HEK293 (cell line): ENCODE results near the gene MLF2.

Experiments
- CTCF ChIA-PET: fragments of 350-600 bp; formaldehyde crosslinking; extraction: SDS; loops from one replicate; lab custom pipeline; 2021; ENCODE audit warnings: antibody characterized with exemption; lab: Yijun Ruan, JAX
- POLR2A ChIA-PET: fragments of 300-600 bp; formaldehyde crosslinking; extraction: SDS; loops from one replicate; lab custom pipeline; 2020; ENCODE audit warnings: antibody characterized with exemption, inconsistent platforms; lab: Yijun Ruan, JAX
- H3K27ac ChIP-seq: fragments of 200-500 bp; sonication (Bioruptor generic); 2 replicates; pipeline ENCODE4 v1.5.1; 2014; ENCODE audit warnings: low read depth, low read length, control low read depth, inconsistent platforms; ENCODE audit errors: extremely low read depth
- H3K36me3 ChIP-seq, 2 experiments: fragments of 200-500 bp in 1 of 2; sonication (Bioruptor generic) in 1 of 2; 1 replicate in 1 of 2; 2 replicates in 1 of 2; pipeline ENCODE4 v1.5.1; 2014 to 2017; ENCODE audit warnings: inconsistent platforms in 2 of 2, low read length in 2 of 2; ENCODE audit not compliant: control insufficient read depth in 2 of 2, insufficient read depth in 1 of 2
- H3K4me1 ChIP-seq: fragments of 200-500 bp; sonication (Bioruptor generic); 2 replicates; pipeline ENCODE4 v1.5.1; 2014; ENCODE audit warnings: mild to moderate bottlenecking, low read length, inconsistent platforms; ENCODE audit not compliant: control insufficient read depth, insufficient read depth
- H3K4me3 ChIP-seq: 2 replicates; pipeline ENCODE4 v1.5.1; 2011; ENCODE audit warnings: low read depth, mild to moderate bottlenecking, control low read depth, low read length, moderate library complexity
- H3K9me3 ChIP-seq: fragments of 200-500 bp; sonication (Bioruptor generic); 2 replicates; pipeline ENCODE4 v1.5.1; 2014; ENCODE audit warnings: low read depth, low read length, inconsistent platforms; ENCODE audit not compliant: control insufficient read depth, insufficient read depth
- KLF10 ChIP-seq: fragments of 450-650 bp; IDR thresholded peaks from 2 replicates; pipeline ENCODE4 v1.5.1; 2018; ENCODE audit warnings: missing biosample characterization, mild to moderate bottlenecking, missing genetic modification characterization
- SCRT1 ChIP-seq: fragments of 450-650 bp; formaldehyde crosslinking; IDR thresholded peaks from 2 replicates; pipeline ENCODE4 v1.5.1; 2016; ENCODE audit warnings: missing biosample characterization, missing genetic modification characterization, borderline replicate concordance
- SCRT2 ChIP-seq: fragments of 450-650 bp; formaldehyde crosslinking; IDR thresholded peaks from 2 replicates; pipeline ENCODE4 v1.5.1; 2016; ENCODE audit warnings: missing biosample characterization, missing genetic modification characterization
- TSHZ1 ChIP-seq: fragments of 450-650 bp; formaldehyde crosslinking; IDR thresholded peaks from 2 replicates; pipeline ENCODE4 v1.5.1; 2016; ENCODE audit warnings: missing biosample characterization, missing genetic modification characterization, borderline replicate concordance
- ZBTB1 ChIP-seq: fragments of 450-650 bp; formaldehyde crosslinking; IDR thresholded peaks from 2 replicates; pipeline ENCODE4 v1.5.1; 2016; ENCODE audit warnings: missing biosample characterization, missing genetic modification characterization
- ZBTB10 ChIP-seq: fragments of 450-650 bp; formaldehyde crosslinking; IDR thresholded peaks from 2 replicates; pipeline ENCODE4 v1.5.1; 2016; ENCODE audit warnings: missing biosample characterization, missing genetic modification characterization
- ZBTB48 ChIP-seq: fragments of 450-650 bp; formaldehyde crosslinking; IDR thresholded peaks from 2 replicates; pipeline ENCODE4 v1.5.1; 2016; ENCODE audit warnings: missing biosample characterization, missing genetic modification characterization
- ZFP41 ChIP-seq: fragments of 450-650 bp; formaldehyde crosslinking; IDR thresholded peaks from 2 replicates; pipeline ENCODE4 v1.5.1; 2016; ENCODE audit warnings: missing biosample characterization, missing genetic modification characterization, borderline replicate concordance
- ZNF112 ChIP-seq: fragments of 450-650 bp; formaldehyde crosslinking; IDR thresholded peaks from 2 replicates; pipeline ENCODE4 v1.5.0; 2017; ENCODE audit warnings: missing biosample characterization, missing genetic modification characterization
- ZNF133 ChIP-seq: fragments of 450-650 bp; formaldehyde crosslinking; IDR thresholded peaks from 2 replicates; pipeline ENCODE4 v1.5.1; 2016; ENCODE audit warnings: missing biosample characterization, missing genetic modification characterization
- ZNF138 ChIP-seq: fragments of 450-650 bp; formaldehyde crosslinking; IDR thresholded peaks from 2 replicates; pipeline ENCODE4 v1.5.1; 2016; ENCODE audit warnings: missing biosample characterization, missing genetic modification characterization, borderline replicate concordance
- ZNF140 ChIP-seq: fragments of 450-650 bp; formaldehyde crosslinking; IDR thresholded peaks from 2 replicates; pipeline ENCODE4 v1.5.1; 2016; ENCODE audit warnings: missing biosample characterization, missing genetic modification characterization
- ZNF23 ChIP-seq: fragments of 450-650 bp; formaldehyde crosslinking; IDR thresholded peaks from 2 replicates; pipeline ENCODE4 v1.5.1; 2016; ENCODE audit warnings: missing biosample characterization, missing genetic modification characterization, borderline replicate concordance
- ZNF354C ChIP-seq: fragments of 450-650 bp; formaldehyde crosslinking; IDR thresholded peaks from 2 replicates; pipeline ENCODE4 v1.5.1; 2016; ENCODE audit warnings: missing biosample characterization, missing genetic modification characterization, low read depth, borderline replicate concordance
- ZNF510 ChIP-seq: fragments of 450-650 bp; formaldehyde crosslinking; IDR thresholded peaks from 2 replicates; pipeline ENCODE4 v1.5.1; 2018; ENCODE audit warnings: mild to moderate bottlenecking, missing genetic modification characterization, missing biosample characterization; ENCODE audit not compliant: insufficient replicate concordance
- ZNF521 ChIP-seq: fragments of 450-650 bp; formaldehyde crosslinking; IDR thresholded peaks from 2 replicates; pipeline ENCODE4 v1.5.1; 2017; ENCODE audit warnings: missing biosample characterization, mild to moderate bottlenecking, missing genetic modification characterization
- ZNF571 ChIP-seq: fragments of 450-650 bp; formaldehyde crosslinking; IDR thresholded peaks from 2 replicates; pipeline ENCODE4 v1.5.0; 2017; ENCODE audit warnings: missing biosample characterization, missing genetic modification characterization
- ZNF596 ChIP-seq: fragments of 450-650 bp; IDR thresholded peaks from 2 replicates; pipeline ENCODE4 v1.5.0; 2018; ENCODE audit warnings: missing biosample characterization, mild to moderate bottlenecking, missing genetic modification characterization, moderate library complexity
- ZNF629 ChIP-seq: fragments of 450-650 bp; formaldehyde crosslinking; IDR thresholded peaks from 2 replicates; pipeline ENCODE4 v1.5.1; 2017; ENCODE audit warnings: missing biosample characterization, missing genetic modification characterization
- ZNF707 ChIP-seq: fragments of 450-650 bp; formaldehyde crosslinking; IDR thresholded peaks from 2 replicates; pipeline ENCODE4 v1.5.1; 2016; ENCODE audit warnings: missing biosample characterization, missing genetic modification characterization
- ZNF776 ChIP-seq: fragments of 450-650 bp; formaldehyde crosslinking; IDR thresholded peaks from 2 replicates; pipeline ENCODE4 v1.5.0; 2017; ENCODE audit warnings: missing biosample characterization, missing genetic modification characterization, borderline replicate concordance

MLF2 gene

GRCh38 chr12:6764011-6764828 is 11.3 kb upstream of the MLF2 start (continued):
- TF ChIP-seq KLF10 (peak; percentile 87), SCRT2 (tag by site-specific recombination) (peak; percentile 71; the same call in 1 of the 2 replicates), ZNF354C (no peak), ZNF133 (tag by site-specific recombination) (no peak)

- H3K9me3 ChIP-seq = no peaks in the 10 kb centered on the region
- TF ChIP-seq ZNF23 (tag by site-specific recombination) (no peak), ZNF571 (no peak), SCRT1 (0 out of 2 replicates have a peak, but pooled peaks have one; percentile 36), ZNF521 (tag by site-specific recombination) (no peak), SCRT2 (tag by site-specific recombination) (peak; percentile 78; the same call in 1 of the 2 replicates)
- TF ChIP-seq, all 188 proteins: peak for 2
- no peak overlapping the region for H3K4me3 ChIP-seq
- H3K4me1 ChIP-seq = peaks cover 23% of the 10 kb centered on the region
- peak overlapping the region; percentile 73 for H3K27ac ChIP-seq
- H3K36me3 ChIP-seq = no peaks in the 10 kb centered on the region
- CTCF ChIA-PET = interaction anchor here (3.1 kb wide), 1 partner anchor 10 kb away, joined by 27 read pairs; the partner anchor contains the start of gene MLF2
- POLR2A ChIA-PET = interaction anchor here (0.8 to 1.0 kb wide), 2 partner anchors 31 to 40 kb away, joined by 3 to 4 read pairs; partner anchors contain the start of gene COPS7A
Measured at GRCh38 chr12:6763380-6763779, 10.4 kb upstream of the MLF2 start.

GRCh38 chr12:6759741-6760140 is 6.8 kb upstream of the MLF2 start:
- peaks cover 12% of the 10 kb centered on the region for H3K4me1 ChIP-seq
- no peak overlapping the region for H3K4me3 ChIP-seq
- POLR2A ChIA-PET = interaction anchor here (1.1 kb wide), 1 partner anchor 9 kb away, joined by 3 read pairs; no protein-coding TSS in a partner anchor
- no peak for TF ChIP-seq ZNF138 (tag by site-specific recombination)
- no peak for TF ChIP-seq ZNF629
- no peak for TF ChIP-seq ZFP41 (tag by site-specific recombination)
- no peak for TF ChIP-seq ZBTB10 (tag by site-specific recombination)
- no peak for TF ChIP-seq ZNF596 (tag by site-specific recombination)
- TF ChIP-seq ZBTB48 (tag by site-specific recombination) = no peak
- TF ChIP-seq ZBTB1 = no peak
- no peak for TF ChIP-seq ZNF510 (tag by site-specific recombination)
- TF ChIP-seq ZNF140 (tag by site-specific recombination) = no peak
- no peak for TF ChIP-seq ZNF776
- TF ChIP-seq ZNF133 (tag by site-specific recombination) = no peak
- no peak for TF ChIP-seq ZNF707 (tag by site-specific recombination)
- TF ChIP-seq ZNF112 (tag by site-specific recombination) = no peak
- no peak for TF ChIP-seq TSHZ1 (tag by site-specific recombination)
- H3K36me3 ChIP-seq = no peaks in the 10 kb centered on the region
- CTCF ChIA-PET = interaction anchor here (0.6 to 2.9 kb wide), 3 partner anchors 15 to 207 kb away, joined by 3 to 13 read pairs (median 3); no protein-coding TSS in a partner anchor
- no peak overlapping the region for H3K27ac ChIP-seq
- no peaks in the 10 kb centered on the region for H3K9me3 ChIP-seq
